GM23338 (cell line): ENCODE measurements around the gene CHST11. TPM values are rescaled to one million over a fixed set of nuclear protein-coding genes. Genes with fewer than 3 reads are reported as not detected.

Experiments
- ATAC-seq: fragments of 200-7000 bp; cut with Tn5 transposase; 3 replicates; pipeline ENCODE4 v1.9.1; 2020
- DNase-seq: peaks from one replicate; pipeline ENCODE4 v3.0.0-alpha.2; 2015; ENCODE audit warnings: low spot score
- H2AFZ ChIP-seq: fragments of 200-600 bp; sonication (generic); 2 replicates; pipeline ENCODE4 v1.8.0; 2016; ENCODE audit warnings: antibody characterized with exemption, mild to moderate bottlenecking, moderate library complexity
- H3F3A ChIP-seq: fragments of 200-600 bp; sonication (generic); replicated peaks from 2 replicates; pipeline ENCODE4 v1.8.0; 2017; ENCODE audit warnings: antibody characterized with exemption, mixed run types, low read depth
- H3K27ac ChIP-seq: fragments of 200-600 bp; sonication (generic); 2 replicates; pipeline ENCODE4 v1.6.1; 2016; ENCODE audit warnings: low read depth
- H3K27me3 ChIP-seq: fragments of 200-600 bp; sonication (generic); 2 replicates; pipeline ENCODE4 v1.8.0; 2016; ENCODE audit warnings: mild to moderate bottlenecking, mixed run types, moderate library complexity; ENCODE audit not compliant: insufficient read depth
- H3K36me3 ChIP-seq: fragments of 200-600 bp; sonication (generic); 2 replicates; pipeline ENCODE4 v1.8.0; 2016; ENCODE audit warnings: mild to moderate bottlenecking; ENCODE audit not compliant: insufficient read depth
- H3K4me1 ChIP-seq: fragments of 200-600 bp; sonication (generic); 2 replicates; pipeline ENCODE4 v1.8.0; 2016; ENCODE audit warnings: mild to moderate bottlenecking, moderate library complexity; ENCODE audit not compliant: insufficient read depth
- H3K4me2 ChIP-seq: fragments of 200-600 bp; sonication (generic); 2 replicates; pipeline ENCODE4 v1.7.1; 2017; ENCODE audit warnings: mixed run types
- H3K4me3 ChIP-seq: fragments of 200-600 bp; sonication (generic); 2 replicates; pipeline ENCODE4 v1.6.1; 2016; ENCODE audit warnings: mixed run types
- H3K79me2 ChIP-seq: fragments of 200-600 bp; sonication (generic); replicated peaks from 2 replicates; pipeline ENCODE4 v1.8.0; 2017; ENCODE audit warnings: mild to moderate bottlenecking; ENCODE audit not compliant: insufficient read depth
- H3K9me2 ChIP-seq: fragments of 200-600 bp; sonication (generic); 2 replicates; pipeline ENCODE4 v1.8.0; 2017; ENCODE audit not compliant: insufficient read depth
- H4K20me1 ChIP-seq: fragments of 200-600 bp; sonication (generic); replicated peaks from 2 replicates; pipeline ENCODE4 v1.8.0; 2017; ENCODE audit warnings: mild to moderate bottlenecking; ENCODE audit not compliant: insufficient read depth
- H3K27ac Mint-ChIP-seq: 2 replicates; pipeline ENCODE4 v1.8.0; 2020; ENCODE audit warnings: inconsistent platforms, mild to moderate bottlenecking, moderate library complexity, mixed read lengths
- H3K27me3 Mint-ChIP-seq: 3 replicates; pipeline ENCODE4 v1.8.0; 2022; ENCODE audit warnings: low read depth, mild to moderate bottlenecking, moderate library complexity, mixed read lengths, inconsistent platforms; ENCODE audit not compliant: insufficient read depth, poor library complexity
- H3K36me3 Mint-ChIP-seq: 3 replicates; pipeline ENCODE4 v1.8.0; 2021; ENCODE audit warnings: low read depth, mild to moderate bottlenecking, inconsistent platforms, moderate library complexity, mixed read lengths
- H3K4me1 Mint-ChIP-seq: 3 replicates; pipeline ENCODE4 v1.8.0; 2020; ENCODE audit warnings: mild to moderate bottlenecking, inconsistent platforms, mixed read lengths
- H3K4me3 Mint-ChIP-seq: 3 replicates; pipeline ENCODE4 v1.8.0; 2021; ENCODE audit warnings: moderate library complexity, mild to moderate bottlenecking, inconsistent platforms, mixed read lengths
- H3K9me3 Mint-ChIP-seq: 3 replicates; pipeline ENCODE4 v1.8.0; 2020; ENCODE audit warnings: moderate library complexity, mild to moderate bottlenecking, inconsistent platforms, mixed read lengths
- CREB1 ChIP-seq: fragments of 250-450 bp; sonication (Bioruptor Pico); IDR thresholded peaks from 2 replicates; pipeline ENCODE4 v1.5.0; 2020; ENCODE audit warnings: low read depth, mild to moderate bottlenecking, moderate library complexity
- EZH2 ChIP-seq: fragments of 200-600 bp; sonication (generic); IDR thresholded peaks from one replicate; pipeline ENCODE4 v1.8.0; 2017; ENCODE audit warnings: antibody characterized with exemption, mild to moderate bottlenecking, low read depth; ENCODE audit not compliant: unreplicated experiment
- EZH2phosphoT487 ChIP-seq: fragments of 200-600 bp; sonication (generic); IDR thresholded peaks from one replicate; pipeline ENCODE4 v1.8.1; 2018; ENCODE audit warnings: antibody characterized with exemption; ENCODE audit not compliant: unreplicated experiment
- JUNB ChIP-seq: IDR thresholded peaks from one replicate; pipeline ENCODE4 v1.6.1; 2016; ENCODE audit warnings: antibody characterized with exemption; ENCODE audit not compliant: unreplicated experiment
- NANOG ChIP-seq: IDR thresholded peaks from 2 replicates; pipeline ENCODE4 v1.6.1; 2016; ENCODE audit warnings: antibody characterized with exemption, borderline replicate concordance
- POLR2AphosphoS5 ChIP-seq: IDR thresholded peaks from 2 replicates; pipeline ENCODE4 v1.6.1; 2016; ENCODE audit warnings: antibody characterized with exemption, low read depth
- STAT1 ChIP-seq: IDR thresholded peaks from one replicate; pipeline ENCODE4 v1.6.1; 2016; ENCODE audit warnings: antibody characterized with exemption; ENCODE audit not compliant: unreplicated experiment
- ZNF114 ChIP-seq: fragments of 250-450 bp; sonication (Bioruptor Pico); IDR thresholded peaks from 2 replicates; pipeline ENCODE4 v1.5.0; 2020; ENCODE audit warnings: mild to moderate bottlenecking, moderate library complexity
- ZNF331 ChIP-seq: fragments of 250-450 bp; sonication (Bioruptor Pico); IDR thresholded peaks from 2 replicates; pipeline ENCODE4 v1.5.0; 2020; ENCODE audit warnings: low read depth, mild to moderate bottlenecking, moderate library complexity
- polyA plus RNA-seq: library from polyadenylated mRNA; unstranded; fragments of >200 nt; fragmentation: Nextera tagmentation; extraction: Ambion mirVana; gene quantifications from 2 replicates; pipeline ENCODE4 v1.2.1, GENCODE V29; 2016
- total RNA-seq: library from RNA; depleted of rRNA; stranded (reverse); fragments of >200 nt; shearing (Covaris generic); gene quantifications from 2 replicates; pipeline ENCODE4 v1.2.3, GENCODE V29; 2014
- TF ChIP-seq, protein P1 (sequence below): IDR thresholded peaks from 2 replicates; pipeline ENCODE4 v1.6.1; 2016; ENCODE audit warnings: antibody characterized with exemption
- TF ChIP-seq, protein P2 (sequence below): IDR thresholded peaks from one replicate; pipeline ENCODE4 v1.6.1; 2018; ENCODE audit warnings: antibody characterized with exemption; ENCODE audit not compliant: unreplicated experiment
- TF ChIP-seq, protein P3 (sequence below): fragments of 250-450 bp; sonication (Bioruptor Pico); IDR thresholded peaks from 2 replicates; pipeline ENCODE4 v1.5.0; 2020; ENCODE audit warnings: mild to moderate bottlenecking, moderate library complexity
- TF ChIP-seq, protein P4 (sequence below), 2 experiments: fragments of 200-600 bp in 1 of 2; sonication (generic) in 1 of 2; conservative IDR thresholded peaks; 2 replicates each; pipeline versions ENCODE4 v1.5.1 to v1.6.1; 2016 to 2017; ENCODE audit warnings: antibody characterized with exemption in 2 of 2, low read depth in 2 of 2, mild to moderate bottlenecking in 2 of 2, moderate library complexity in 1 of 2

The CHST11 gene
- total and polyA plus RNA-seq, 2 experiments from 2014 or later: 7.7 to 25.7 TPM

DNA sequence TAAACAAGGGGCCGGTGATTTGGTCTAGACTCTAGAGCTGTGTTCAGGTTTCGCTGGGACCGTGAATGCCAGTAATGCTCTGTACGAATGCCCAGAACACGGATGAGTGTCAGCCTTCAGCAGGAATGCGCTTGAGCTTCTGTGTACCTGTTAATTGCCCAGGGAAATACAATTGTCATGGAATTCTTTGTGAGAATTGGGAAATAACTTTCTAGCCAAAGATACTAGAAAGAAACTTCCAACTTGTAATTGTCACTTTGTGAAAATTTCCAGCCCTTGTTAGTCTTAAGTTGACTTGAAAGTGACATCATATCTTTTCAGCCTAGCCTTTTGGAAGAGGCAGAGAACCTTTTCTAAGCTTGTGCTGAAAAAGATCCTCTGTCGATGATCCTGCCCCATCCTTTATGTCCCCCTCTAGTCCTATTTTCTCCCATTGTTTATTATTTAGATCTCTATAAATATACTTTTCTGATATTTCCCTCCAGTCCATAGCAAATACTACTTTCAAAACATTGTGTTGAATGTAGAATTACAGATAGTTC lies 2.7 kb downstream of the CHST11 start:
- Histone ChIP-seq H3K79me2 (peaks cover 48% of the 10 kb centered on the region), H2AFZ (no peak overlapping the region), H3K27ac (no peak overlapping the region), H3K36me3 (no peaks in the 10 kb centered on the region), H3K4me1 (peaks cover 29% of the 10 kb centered on the region), H3K4me3 (peak overlapping the region; percentile 99), H3K27me3 (peaks cover 38% of the 10 kb centered on the region), H3K9me2 (no peaks in the 10 kb centered on the region), H3K4me2 (peak overlapping the region; percentile 81), H3F3A (0 out of 2 replicates have a peak, but pooled peaks cover 9% of the 10 kb centered on the region), H4K20me1 (peaks cover 11% of the 10 kb centered on the region; the same call in 1 of the 2 replicates)
- ATAC-seq: no peak
- DNase-seq: peak; percentile 24
- Mint-ChIP-seq H3K27ac (no peak overlapping the region), H3K27me3 (peaks cover 35% of the 10 kb centered on the region), H3K9me3 (no peaks in the 10 kb centered on the region), H3K4me1 (peaks cover 39% of the 10 kb centered on the region), H3K4me3 (peak overlapping the region; percentile 90), H3K36me3 (no peaks in the 10 kb centered on the region; the same call in 2 of the 3 replicates)
- no peak for TF ChIP-seq CREB1 (CRISPR knock-in tag)
- TF ChIP-seq EZH2phosphoT487: no peak
- no peak for TF ChIP-seq POLR2AphosphoS5
- TF ChIP-seq, protein P1, sequence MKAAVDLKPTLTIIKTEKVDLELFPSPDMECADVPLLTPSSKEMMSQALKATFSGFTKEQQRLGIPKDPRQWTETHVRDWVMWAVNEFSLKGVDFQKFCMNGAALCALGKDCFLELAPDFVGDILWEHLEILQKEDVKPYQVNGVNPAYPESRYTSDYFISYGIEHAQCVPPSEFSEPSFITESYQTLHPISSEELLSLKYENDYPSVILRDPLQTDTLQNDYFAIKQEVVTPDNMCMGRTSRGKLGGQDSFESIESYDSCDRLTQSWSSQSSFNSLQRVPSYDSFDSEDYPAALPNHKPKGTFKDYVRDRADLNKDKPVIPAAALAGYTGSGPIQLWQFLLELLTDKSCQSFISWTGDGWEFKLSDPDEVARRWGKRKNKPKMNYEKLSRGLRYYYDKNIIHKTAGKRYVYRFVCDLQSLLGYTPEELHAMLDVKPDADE: no peak
- TF ChIP-seq STAT1: no peak
- TF ChIP-seq NANOG: no peak
- no peak for TF ChIP-seq JUNB
- TF ChIP-seq, protein P2, sequence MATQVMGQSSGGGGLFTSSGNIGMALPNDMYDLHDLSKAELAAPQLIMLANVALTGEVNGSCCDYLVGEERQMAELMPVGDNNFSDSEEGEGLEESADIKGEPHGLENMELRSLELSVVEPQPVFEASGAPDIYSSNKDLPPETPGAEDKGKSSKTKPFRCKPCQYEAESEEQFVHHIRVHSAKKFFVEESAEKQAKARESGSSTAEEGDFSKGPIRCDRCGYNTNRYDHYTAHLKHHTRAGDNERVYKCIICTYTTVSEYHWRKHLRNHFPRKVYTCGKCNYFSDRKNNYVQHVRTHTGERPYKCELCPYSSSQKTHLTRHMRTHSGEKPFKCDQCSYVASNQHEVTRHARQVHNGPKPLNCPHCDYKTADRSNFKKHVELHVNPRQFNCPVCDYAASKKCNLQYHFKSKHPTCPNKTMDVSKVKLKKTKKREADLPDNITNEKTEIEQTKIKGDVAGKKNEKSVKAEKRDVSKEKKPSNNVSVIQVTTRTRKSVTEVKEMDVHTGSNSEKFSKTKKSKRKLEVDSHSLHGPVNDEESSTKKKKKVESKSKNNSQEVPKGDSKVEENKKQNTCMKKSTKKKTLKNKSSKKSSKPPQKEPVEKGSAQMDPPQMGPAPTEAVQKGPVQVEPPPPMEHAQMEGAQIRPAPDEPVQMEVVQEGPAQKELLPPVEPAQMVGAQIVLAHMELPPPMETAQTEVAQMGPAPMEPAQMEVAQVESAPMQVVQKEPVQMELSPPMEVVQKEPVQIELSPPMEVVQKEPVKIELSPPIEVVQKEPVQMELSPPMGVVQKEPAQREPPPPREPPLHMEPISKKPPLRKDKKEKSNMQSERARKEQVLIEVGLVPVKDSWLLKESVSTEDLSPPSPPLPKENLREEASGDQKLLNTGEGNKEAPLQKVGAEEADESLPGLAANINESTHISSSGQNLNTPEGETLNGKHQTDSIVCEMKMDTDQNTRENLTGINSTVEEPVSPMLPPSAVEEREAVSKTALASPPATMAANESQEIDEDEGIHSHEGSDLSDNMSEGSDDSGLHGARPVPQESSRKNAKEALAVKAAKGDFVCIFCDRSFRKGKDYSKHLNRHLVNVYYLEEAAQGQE: no peak
- TF ChIP-seq ZNF331 (CRISPR knock-in tag): no peak
- TF ChIP-seq, protein P3, sequence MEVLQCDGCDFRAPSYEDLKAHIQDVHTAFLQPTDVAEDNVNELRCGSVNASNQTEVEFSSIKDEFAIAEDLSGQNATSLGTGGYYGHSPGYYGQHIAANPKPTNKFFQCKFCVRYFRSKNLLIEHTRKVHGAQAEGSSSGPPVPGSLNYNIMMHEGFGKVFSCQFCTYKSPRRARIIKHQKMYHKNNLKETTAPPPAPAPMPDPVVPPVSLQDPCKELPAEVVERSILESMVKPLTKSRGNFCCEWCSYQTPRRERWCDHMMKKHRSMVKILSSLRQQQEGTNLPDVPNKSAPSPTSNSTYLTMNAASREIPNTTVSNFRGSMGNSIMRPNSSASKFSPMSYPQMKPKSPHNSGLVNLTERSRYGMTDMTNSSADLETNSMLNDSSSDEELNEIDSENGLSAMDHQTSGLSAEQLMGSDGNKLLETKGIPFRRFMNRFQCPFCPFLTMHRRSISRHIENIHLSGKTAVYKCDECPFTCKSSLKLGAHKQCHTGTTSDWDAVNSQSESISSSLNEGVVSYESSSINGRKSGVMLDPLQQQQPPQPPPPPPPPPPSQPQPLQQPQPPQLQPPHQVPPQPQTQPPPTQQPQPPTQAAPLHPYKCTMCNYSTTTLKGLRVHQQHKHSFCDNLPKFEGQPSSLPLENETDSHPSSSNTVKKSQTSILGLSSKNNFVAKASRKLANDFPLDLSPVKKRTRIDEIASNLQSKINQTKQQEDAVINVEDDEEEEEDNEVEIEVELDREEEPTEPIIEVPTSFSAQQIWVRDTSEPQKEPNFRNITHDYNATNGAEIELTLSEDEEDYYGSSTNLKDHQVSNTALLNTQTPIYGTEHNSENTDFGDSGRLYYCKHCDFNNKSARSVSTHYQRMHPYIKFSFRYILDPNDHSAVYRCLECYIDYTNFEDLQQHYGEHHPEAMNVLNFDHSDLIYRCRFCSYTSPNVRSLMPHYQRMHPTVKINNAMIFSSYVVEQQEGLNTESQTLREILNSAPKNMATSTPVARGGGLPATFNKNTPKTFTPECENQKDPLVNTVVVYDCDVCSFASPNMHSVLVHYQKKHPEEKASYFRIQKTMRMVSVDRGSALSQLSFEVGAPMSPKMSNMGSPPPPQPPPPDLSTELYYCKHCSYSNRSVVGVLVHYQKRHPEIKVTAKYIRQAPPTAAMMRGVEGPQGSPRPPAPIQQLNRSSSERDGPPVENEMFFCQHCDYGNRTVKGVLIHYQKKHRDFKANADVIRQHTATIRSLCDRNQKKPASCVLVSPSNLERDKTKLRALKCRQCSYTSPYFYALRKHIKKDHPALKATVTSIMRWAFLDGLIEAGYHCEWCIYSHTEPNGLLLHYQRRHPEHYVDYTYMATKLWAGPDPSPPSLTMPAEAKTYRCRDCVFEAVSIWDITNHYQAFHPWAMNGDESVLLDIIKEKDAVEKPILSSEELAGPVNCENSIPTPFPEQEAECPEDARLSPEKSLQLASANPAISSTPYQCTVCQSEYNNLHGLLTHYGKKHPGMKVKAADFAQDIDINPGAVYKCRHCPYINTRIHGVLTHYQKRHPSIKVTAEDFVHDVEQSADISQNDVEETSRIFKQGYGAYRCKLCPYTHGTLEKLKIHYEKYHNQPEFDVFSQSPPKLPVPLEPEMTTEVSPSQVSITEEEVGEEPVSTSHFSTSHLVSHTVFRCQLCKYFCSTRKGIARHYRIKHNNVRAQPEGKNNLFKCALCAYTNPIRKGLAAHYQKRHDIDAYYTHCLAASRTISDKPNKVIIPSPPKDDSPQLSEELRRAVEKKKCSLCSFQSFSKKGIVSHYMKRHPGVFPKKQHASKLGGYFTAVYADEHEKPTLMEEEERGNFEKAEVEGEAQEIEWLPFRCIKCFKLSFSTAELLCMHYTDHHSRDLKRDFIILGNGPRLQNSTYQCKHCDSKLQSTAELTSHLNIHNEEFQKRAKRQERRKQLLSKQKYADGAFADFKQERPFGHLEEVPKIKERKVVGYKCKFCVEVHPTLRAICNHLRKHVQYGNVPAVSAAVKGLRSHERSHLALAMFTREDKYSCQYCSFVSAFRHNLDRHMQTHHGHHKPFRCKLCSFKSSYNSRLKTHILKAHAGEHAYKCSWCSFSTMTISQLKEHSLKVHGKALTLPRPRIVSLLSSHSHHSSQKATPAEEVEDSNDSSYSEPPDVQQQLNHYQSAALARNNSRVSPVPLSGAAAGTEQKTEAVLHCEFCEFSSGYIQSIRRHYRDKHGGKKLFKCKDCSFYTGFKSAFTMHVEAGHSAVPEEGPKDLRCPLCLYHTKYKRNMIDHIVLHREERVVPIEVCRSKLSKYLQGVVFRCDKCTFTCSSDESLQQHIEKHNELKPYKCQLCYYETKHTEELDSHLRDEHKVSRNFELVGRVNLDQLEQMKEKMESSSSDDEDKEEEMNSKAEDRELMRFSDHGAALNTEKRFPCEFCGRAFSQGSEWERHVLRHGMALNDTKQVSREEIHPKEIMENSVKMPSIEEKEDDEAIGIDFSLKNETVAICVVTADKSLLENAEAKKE (CRISPR knock-in tag): no peak
- TF ChIP-seq EZH2: no peak
- TF ChIP-seq ZNF114: no peak
- TF ChIP-seq, protein P4, sequence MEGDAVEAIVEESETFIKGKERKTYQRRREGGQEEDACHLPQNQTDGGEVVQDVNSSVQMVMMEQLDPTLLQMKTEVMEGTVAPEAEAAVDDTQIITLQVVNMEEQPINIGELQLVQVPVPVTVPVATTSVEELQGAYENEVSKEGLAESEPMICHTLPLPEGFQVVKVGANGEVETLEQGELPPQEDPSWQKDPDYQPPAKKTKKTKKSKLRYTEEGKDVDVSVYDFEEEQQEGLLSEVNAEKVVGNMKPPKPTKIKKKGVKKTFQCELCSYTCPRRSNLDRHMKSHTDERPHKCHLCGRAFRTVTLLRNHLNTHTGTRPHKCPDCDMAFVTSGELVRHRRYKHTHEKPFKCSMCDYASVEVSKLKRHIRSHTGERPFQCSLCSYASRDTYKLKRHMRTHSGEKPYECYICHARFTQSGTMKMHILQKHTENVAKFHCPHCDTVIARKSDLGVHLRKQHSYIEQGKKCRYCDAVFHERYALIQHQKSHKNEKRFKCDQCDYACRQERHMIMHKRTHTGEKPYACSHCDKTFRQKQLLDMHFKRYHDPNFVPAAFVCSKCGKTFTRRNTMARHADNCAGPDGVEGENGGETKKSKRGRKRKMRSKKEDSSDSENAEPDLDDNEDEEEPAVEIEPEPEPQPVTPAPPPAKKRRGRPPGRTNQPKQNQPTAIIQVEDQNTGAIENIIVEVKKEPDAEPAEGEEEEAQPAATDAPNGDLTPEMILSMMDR (conservative IDR thresholded peaks at IDR 0.05; ENCODE audit: low read depth in 2 of 2): no peak
